Activated CD8-positive, alpha-beta memory T cell treated with anti-CD3 and anti-CD28 coated beads for 4 hours (primary cell): ENCODE data around the gene PTEN.
"Not testable (repeated sequence)": the region's sequence is repeated elsewhere in the genome, so short reads cannot be mapped to it uniquely, and the experiment has no call there.

ENCODE experiments used
- DNase-seq, 2 donors: peaks; one replicate each; pipeline ENCODE4 v3.0.0-alpha.2; 2020; ENCODE audit warnings: low read depth in 2 of 2

The PTEN gene

GRCh38 chr10:87863053-87863943 is at the start of gene PTEN, which contains the start of gene KLLN:
Gene PTEN (plus strand): TSS chr10:87863625. CDS start chr10:87864470, 845 bp downstream.
Gene KLLN (minus strand): TSS chr10:87863533. CDS start chr10:87862487, 1,046 bp downstream.
- peak; percentile 55 to 62 for DNase-seq

GRCh38 chr10:87816163-87816897 is 47.1 kb upstream of the PTEN start:
- no peak for DNase-seq

- no peak for DNase-seq
Observed at GRCh38 chr10:87816898-87817608, 46.4 kb upstream of the PTEN start.

- peak; percentile 74 to 77 for DNase-seq
Observed at GRCh38 chr10:87817609-87818504, 45.6 kb upstream of the PTEN start, which contains the start of gene ATAD1. Gene ATAD1 (minus strand): TSS chr10:87818226. CDS start chr10:87814599, 3,627 bp downstream.

GRCh38 chr10:87818505-87819288 is 44.7 kb upstream of the PTEN start:
- DNase-seq: peak; percentile 33 to 61

- DNase-seq: no peak
Observed at GRCh38 chr10:87819289-87819585, 44.2 kb upstream of the PTEN start.

GRCh38 chr10:87826653-87827052 is 36.8 kb upstream of the PTEN start:
- DNase-seq: no peak

- no peak for DNase-seq
Observed at GRCh38 chr10:87827681-87828080, 35.7 kb upstream of the PTEN start.

GRCh38 chr10:87829051-87829450 is 34.4 kb upstream of the PTEN start:
- not testable (repeated sequence) for DNase-seq

GRCh38 chr10:87829986-87830729 is 33.3 kb upstream of the PTEN start:
- DNase-seq: no peak

GRCh38 chr10:87836098-87836497 is 27.3 kb upstream of the PTEN start:
- no peak for DNase-seq

GRCh38 chr10:87837445-87837844 is 26.0 kb upstream of the PTEN start:
- DNase-seq: no peak

GRCh38 chr10:87838650-87839049 is 24.8 kb upstream of the PTEN start:
- no peak for DNase-seq

GRCh38 chr10:87841186-87841585 is 22.2 kb upstream of the PTEN start:
- DNase-seq: no peak

- no peak for DNase-seq
Observed at GRCh38 chr10:87842220-87842641, 21.2 kb upstream of the PTEN start.

- DNase-seq: no peak
Observed at GRCh38 chr10:87842776-87843497, 20.5 kb upstream of the PTEN start.

- DNase-seq: no peak
Observed at GRCh38 chr10:87843714-87844113, 19.7 kb upstream of the PTEN start.

GRCh38 chr10:87844837-87845623 is 18.4 kb upstream of the PTEN start:
- no peak for DNase-seq
